ENCODE measurements around the gene KDM1B.

KDM1B gene, protein sequence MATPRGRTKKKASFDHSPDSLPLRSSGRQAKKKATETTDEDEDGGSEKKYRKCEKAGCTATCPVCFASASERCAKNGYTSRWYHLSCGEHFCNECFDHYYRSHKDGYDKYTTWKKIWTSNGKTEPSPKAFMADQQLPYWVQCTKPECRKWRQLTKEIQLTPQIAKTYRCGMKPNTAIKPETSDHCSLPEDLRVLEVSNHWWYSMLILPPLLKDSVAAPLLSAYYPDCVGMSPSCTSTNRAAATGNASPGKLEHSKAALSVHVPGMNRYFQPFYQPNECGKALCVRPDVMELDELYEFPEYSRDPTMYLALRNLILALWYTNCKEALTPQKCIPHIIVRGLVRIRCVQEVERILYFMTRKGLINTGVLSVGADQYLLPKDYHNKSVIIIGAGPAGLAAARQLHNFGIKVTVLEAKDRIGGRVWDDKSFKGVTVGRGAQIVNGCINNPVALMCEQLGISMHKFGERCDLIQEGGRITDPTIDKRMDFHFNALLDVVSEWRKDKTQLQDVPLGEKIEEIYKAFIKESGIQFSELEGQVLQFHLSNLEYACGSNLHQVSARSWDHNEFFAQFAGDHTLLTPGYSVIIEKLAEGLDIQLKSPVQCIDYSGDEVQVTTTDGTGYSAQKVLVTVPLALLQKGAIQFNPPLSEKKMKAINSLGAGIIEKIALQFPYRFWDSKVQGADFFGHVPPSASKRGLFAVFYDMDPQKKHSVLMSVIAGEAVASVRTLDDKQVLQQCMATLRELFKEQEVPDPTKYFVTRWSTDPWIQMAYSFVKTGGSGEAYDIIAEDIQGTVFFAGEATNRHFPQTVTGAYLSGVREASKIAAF

DNA sequence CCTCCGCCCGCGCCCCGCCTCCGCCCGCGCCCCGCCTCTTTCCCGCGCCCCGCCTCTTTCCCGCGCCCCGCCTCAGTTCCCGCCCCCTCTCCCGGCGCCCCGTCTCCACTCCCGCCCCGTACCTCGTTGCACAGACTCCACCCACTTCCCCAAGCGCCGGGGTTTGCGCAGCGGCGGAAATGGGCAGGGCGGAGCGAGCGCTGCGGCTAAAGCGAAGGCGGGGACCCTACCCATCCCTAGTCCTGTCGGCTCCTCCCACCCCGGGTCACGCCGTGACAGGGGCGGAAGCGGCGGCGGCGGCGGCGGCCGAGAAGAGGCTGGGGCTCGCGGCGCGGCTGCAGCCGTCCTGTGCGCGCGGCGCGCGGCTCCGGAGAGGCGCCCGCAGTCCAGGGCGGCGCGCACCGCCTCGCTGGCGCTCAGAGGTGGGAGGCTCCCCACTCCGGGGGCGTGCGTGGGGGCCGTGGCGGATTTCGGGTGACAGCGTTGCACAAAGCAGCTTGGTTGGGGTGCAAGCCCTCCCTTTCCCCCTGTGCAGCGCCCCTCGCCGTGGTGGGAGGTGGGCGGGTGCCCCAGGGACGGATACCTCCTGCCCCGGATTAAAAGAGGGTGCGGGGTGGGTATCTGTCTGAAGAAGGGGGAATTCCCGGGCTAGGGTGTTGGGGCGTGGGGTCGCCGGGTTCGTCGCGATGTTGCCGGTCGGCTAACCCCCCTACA lies at the start of gene KDM1B:
Gene KDM1B (plus strand): TSS at position 273 of the 714 bp plus-strand sequence. CDS start 4,474 bp downstream, outside the sequence.
- peak; percentile 98 for DNase-seq

DNA sequence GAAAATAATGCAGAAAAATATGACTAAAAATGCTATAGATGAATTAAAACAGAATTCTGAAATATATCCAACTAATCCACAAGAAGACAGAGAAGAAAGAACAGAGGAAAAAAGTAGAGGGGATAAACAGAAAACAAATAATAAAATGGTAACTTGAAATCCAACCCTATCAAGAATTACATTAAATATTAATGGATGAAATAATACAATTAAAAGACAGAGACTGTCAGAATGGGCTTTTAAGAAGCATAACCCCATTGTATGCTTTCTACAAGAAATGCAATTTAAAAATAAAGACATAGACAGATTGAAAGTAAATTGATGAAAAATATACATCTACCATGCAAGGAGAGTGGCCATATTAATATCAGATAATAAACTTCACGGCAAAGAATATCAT lies 48.2 kb upstream of the KDM1B start:
- DNase-seq: no peak

DNA sequence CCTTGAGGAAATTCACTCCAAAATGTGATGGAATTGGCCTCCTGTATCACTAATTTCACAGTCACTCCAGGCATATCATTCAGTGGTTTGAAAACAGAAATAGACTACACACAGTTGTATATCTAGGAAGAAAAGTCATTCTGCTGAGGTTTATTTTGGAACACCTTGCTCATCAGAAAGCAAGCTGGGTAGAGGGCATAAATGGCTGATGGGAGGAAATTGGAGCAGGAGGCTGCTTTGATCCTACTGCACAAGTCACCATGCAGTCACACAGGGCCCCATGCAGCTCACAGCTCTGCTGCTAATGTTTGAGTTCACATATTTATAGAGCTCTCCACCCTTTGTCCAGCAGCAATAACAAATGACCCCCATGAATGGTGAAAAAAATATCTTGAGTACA lies 45.1 kb upstream of the KDM1B start:
- DNase-seq: no peak

DNA sequence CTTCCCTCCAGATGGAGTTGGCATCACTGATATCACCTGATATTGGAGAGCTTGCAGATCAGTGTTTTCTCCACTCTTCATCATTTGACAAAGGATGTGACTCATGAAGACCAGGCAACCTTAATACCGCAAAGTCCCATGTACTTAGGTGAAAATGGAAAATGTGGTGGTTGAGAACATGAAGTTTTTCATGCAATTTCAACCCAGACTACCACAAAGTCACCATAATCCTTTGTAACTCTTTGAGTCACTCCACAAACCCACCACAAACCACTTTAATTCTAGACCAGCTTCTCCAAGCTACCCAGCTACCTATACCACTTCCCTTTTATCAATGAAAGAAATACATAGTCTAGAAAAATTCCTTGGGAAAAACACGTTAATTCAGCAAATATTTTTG lies 39.9 kb upstream of the KDM1B start:
- DNase-seq: no peak

DNA sequence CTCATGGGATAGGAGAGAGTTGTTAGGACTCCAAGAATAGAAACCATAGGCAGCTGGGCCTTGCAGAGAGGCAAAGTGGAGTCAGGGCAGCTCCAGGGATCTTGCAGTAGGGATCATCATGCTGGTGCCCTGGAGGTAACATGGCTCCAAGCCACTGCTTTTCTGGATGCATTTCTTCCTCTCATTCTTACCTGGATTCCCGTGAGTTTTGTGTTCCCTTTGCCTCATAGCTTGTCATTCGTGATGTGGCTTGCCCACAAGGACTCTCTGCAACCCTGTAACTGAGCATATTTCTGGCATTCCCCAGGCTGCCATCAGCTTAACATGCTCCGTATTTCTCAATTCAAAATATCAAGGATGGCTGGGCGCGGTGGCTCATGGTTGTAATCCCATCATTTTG lies 38.1 kb upstream of the KDM1B start:
- no peak for DNase-seq

DNA sequence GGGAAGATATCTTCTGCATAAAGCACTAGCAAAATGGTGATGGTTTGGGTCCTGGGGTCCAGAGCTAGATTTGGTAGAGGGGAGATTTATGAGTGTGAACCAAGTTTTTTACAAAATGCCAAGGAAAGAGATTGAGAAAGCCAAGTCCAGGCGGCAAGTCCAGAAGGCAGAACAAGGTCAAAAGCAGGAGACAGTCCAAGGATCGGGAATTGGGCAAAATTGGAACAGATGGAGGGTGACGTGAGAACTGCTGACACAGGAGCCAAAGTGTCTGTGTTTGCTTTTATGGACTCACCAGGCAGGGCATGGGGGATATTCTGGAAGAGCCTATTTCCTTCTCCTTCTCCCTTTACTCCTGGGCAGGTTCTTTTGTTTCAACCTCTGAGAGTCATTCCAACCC lies 36.9 kb upstream of the KDM1B start:
- no peak for DNase-seq

DNA sequence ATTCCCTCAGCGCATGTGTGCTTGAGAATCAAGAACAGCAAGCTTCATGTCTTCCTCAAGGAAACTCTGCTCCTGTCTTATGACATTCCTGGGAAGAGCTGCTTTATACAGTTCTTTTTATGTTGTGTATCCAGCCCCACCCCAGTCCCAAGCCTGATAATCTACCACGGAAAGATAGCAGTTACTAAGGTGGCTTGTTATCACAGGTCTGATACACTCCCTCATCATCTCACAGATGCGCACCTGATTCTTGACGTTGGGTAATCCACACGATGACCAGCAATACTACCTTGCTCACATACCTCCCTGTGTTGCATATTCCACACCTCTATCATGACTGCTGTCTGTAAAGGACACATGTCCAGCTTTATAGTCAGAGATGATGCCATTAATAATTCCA lies 36.0 kb upstream of the KDM1B start:
- DNase-seq: no peak

DNA sequence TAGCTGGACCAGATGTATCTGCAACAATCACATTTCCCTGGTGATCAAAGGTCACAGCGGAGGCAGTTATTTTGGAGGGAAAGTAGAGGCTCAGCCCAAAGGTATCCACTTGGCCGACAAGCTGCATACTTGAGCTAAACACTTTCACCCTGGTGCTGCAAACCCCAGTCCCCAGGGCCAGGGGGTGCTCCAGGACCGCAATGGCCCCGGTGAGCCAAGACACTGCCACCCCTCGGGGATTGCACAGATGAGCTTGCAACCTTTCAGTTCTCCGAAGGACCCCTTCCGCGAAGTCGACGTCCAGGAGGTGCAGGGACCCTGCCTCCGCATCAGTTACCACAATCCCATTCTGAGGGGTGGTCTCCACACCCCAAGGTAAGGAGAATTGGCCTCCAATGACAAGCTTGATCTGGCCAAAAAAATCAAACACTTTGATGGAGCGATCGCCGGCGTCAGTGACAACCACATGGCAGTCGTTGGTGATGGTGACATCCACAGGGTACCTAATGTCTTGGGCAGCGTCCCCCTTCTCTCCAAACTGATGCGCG lies 33.6 kb upstream of the KDM1B start:
- DNase-seq: no peak

DNA sequence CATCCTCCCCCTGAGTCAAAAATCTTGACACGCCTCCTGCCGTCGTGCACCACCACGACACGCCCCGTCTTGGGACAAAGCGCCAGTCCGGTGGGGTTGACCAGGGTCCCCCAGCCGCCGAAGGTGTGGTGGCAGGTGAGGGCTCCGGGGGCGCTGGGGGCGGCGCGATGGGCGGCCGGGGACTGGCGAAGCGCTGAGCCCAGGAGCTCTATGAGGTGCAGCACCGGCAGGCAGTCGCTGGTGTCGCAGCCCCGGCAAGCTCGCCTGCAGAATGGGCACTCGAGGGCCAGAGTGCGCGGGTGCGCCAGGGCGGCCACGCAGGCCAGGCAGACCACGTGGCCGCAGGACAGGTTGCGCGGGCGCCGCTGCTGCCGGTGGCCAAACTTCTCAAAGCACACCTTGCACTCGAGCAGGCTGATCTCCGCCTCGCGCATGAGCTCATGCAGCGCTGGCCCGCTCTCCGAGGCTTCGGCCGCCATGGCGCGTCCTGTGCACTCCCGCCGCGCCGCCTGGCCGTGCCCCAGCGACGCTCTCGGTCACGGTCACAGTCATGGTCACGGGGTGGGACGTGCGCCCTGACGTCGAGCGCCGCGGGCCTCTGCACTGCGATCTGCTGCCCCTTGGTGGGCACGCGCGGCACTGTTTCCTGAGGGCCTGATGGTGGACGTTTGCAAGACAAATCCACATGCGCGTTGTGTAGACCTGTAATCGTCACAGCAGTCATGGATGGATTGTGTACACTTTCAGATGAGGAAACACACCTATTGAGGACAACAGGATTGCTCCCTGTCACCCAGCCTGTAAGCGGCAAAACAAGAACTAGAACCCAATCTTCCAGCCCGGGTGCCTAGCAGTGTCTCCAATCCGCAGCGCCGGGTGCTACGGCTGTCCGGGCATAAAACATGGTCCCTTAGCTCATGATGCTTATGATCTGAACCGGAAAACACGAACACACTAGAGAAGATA lies 32.8 kb upstream of the KDM1B start, which contains the start of gene NHLRC1:
Gene NHLRC1 (minus strand): TSS at position 550 of the 966 bp plus-strand sequence. CDS start 71 bp downstream, at position 479.
- DNase-seq: peak; percentile 92

DNA sequence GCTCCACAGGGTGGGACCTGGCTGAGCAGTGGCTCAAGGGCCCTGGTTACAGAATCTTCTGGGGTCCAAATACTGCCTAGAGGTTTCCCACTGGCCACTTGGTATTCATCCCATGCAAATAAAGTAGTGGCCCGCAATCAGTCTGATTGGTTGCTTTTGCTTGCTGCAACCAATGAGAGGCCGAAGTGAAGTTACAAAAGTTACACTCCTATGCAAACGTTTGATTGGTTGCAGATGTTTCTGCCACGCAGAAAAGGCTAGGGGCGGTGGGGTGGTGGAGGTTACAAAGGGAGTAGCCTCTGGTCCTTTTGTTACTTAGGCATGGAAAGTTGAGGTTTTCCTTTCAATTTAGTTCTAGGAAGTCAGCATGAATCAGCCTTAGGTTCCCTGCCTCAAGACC lies 29.1 kb upstream of the KDM1B start:
- no peak for DNase-seq

DNA sequence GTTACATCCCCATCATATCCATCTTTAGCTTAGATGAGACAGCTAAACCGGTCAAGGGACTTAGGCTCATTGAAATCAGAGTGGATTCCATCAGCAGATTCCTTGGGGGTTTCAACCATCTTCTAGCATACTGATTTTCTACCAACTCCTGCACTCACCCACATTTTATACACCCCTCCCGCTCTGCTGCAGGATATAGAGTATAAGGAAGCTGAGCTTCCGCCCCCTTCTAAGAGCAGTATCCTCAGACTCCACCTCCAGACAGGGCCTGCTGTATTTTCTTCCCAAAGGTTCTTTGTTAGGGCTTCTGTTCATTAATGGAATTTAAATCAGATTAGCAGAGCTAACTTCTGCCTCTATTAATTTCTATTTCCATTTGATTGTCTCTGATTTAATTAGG lies 22.9 kb upstream of the KDM1B start:
- no peak for DNase-seq

DNA sequence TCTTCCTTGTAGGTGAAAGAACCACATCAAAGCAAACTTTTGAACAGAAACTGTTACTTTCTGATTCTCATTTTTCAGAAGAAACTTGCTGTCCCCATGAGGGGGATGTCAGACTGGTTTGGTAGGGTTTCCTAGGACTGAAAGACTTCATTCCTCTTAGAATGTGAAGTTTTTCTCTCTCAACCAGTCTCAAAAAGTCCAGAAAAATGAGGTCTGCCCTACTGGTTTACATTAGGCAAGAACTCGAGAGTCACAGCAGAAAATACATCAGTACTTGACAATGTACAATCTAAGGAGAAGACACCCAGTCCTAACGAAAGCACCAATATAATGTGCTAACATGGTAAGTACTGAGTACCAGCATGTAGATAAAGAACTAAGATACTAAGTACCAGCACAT lies 20.1 kb upstream of the KDM1B start:
- DNase-seq: no peak

DNA sequence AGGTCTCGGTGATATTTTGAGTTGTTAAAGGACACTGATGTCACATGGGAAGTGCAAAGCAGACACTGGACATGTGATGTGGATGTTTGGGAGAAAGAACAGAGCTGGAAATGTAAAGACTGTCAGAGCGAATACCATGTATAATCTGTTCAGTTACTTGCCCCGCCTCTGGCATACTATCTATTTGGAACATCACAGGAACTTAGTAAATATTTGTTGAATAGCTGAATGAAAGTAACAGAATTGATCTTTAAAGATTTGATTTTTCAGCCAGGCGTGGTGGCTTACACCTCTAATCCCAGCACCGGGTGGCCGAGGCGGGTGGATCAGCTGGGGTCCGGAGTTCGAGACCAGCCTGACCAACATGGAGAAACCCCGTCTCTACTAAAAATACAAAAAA lies 19.0 kb upstream of the KDM1B start:
- DNase-seq: no peak

DNA sequence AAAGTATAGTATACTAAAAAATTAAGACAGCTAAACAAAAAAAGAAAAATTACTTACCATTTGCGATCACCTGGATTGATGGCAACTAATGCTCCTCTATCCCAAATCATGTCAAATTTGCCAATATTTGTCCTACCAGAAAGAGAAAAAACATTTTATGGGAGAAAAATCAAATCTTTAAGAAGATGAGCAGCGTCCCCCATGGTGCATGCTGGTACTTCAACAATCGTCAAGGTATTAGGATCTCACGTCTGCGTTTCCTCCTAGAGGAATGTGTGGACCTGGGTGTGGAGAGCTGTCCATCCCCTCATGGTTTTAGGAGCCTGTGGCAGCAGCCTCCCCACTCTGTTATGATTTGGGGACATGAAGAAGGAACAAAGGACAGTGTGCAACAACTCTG lies 16.3 kb upstream of the KDM1B start:
- no peak for DNase-seq

DNA sequence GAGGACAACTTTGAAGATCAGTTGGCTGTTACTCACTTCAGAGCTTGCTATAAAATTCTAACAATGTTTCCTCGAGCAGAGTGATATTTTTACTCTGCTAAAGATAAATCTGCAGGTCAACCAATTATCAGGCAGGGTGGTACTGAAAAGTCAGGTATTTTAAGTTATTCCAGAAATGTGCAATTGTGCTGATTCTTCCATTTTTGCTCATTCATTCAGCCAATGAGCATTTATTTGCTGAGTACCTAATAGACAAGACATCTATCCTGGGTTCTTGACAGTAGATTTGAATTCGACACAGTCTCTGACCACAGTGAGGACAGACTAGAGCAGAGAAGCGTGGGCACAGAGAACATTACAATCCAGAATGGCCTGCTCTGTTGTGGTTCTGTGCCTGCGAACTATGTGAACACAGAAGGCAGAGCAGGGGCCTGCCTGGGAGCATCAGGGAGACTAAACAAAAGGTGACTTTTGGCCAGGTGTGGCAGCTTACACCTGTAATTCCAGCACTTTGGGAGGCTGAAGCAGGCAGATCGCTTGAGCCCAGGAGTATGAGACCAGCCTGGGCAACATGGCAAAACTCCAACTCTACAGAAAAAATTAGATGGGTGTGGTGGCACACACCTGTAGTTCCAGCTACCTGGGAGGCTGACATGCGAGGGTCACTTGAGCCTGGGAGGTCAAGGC lies 15.1 kb upstream of the KDM1B start:
- no peak for DNase-seq

DNA sequence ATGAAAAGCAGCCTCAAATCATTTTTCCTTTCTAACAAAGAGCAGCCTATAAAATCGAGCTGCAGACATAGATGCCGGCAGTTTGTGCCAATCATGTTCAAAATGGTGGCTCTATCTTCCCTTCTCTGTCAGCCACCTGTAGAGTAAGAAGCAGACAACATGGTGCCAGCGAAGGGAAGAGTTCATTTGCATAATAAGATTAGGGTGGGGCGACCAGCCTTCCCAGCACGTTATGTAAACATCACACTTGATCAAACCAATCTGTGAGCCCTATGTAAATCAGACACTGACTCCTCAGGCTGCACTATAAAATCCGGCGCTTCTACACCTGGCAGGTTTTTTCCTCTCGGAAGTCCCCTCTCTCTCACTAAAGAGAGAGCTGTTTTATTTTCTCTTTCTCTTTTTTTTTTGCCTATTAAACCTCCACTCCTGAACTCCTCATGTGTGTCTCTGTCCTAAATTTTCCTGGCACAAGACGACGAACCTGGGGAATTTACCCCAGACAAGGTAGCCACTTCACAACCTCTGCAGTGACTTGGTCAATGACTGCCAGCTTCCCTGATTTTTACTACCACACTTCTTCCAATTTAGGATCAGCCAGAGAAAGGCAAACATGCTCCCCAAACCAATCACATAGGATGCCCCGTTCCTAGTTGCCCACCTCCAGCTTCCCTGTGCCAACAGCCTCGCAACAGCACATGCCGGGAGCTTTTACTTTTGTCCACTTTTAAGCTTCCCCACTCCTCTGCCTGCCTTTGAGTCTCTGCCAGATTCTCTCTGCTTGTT lies 13.2 kb upstream of the KDM1B start:
- DNase-seq: no peak

DNA sequence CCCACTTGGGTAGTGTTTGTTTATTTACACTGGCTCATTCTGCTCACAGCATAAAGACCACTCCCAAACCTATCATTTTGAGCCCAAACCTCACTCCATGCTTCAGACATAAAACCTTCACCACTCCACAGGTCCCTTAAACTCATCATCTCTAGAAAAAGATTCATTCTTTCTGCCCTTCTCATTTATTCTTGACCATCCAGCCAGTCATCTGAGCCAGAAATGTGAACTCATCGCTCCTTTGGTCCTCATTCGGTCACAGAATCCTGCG lies 12.7 kb upstream of the KDM1B start:
- no peak for DNase-seq

DNA sequence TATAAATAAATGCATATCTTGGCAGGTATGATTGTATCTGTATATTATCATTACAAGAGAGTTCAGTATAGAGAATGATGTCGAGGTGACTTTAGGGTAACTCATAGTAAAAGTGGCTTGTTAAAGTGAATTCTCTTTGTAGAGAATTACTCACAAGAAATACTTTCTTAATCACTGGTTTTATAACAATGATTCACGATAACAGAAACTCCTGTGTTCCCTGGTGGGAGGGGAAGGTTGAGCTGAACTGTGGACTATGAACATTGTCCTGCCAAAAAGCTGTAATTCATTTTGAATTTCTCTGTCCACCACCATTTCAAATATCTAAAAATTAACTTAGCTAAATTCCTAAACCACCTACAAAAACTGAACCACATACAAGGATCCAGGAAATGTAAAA lies 8.1 kb upstream of the KDM1B start:
- DNase-seq: no peak

DNA sequence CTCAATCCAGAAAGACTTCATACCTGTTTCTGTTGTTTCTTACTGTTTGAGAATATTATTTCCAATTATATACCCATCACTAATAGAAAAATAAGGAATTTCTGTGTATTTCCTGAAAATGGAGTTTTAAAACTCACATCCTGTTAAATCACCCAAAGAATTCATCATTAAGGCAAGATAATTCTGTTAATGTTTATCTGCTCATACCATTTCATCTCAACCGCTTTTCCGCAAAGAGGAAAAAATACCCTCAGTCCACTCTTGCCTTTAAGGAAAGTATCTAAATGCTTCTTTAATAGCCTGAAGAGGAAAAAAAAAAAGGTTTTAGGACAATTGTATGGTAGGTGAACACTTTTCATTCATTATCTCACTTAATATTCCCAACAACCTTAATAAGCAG lies 7.6 kb upstream of the KDM1B start:
- no peak for DNase-seq

DNA sequence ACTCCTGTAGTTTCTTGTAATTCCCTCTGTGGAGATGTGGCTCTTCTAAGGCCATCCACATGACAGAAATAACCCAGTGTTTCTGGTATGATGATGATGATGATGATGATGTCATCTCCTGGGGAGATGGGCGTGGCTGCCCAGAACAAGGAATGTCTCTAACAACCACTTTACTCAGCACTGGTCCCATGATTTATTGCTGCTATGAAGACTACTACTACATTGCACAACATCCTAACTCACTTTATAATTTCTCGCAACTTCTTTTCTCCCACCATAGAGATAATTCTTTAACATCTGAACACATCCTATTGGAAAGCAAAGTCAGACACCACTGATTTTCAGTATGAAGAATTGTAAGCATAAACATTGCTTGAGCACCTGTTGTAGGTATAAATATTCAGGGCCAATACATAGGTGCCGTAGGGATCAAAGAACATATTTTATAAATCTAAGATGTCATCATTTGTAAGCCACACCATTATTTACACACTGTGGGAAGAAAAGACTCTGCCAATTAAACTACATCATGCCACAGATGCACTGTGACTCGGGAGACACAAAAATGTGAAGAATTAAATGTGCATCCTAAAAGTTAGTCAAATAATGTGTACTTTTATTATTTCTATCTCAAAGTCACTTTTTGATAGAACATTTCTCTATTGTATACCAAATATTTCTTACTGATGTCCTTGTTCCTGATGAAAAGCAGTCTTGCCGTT lies 6.8 kb upstream of the KDM1B start:
- DNase-seq: no peak

Data from NCI-H345 (cell line).